Aorta (tissue), 5 donors: Measurements from ENCODE around the gene MTX3. TPM values are rescaled to one million over a fixed set of nuclear protein-coding genes. Genes with fewer than 3 reads are reported as not detected.

Experiments
- ATAC-seq: fragments of 200-7000 bp; cut with Tn5 transposase; one replicate; pipeline ENCODE4 v1.9.1; 2022; ENCODE audit warnings: moderate library complexity; ENCODE audit not compliant: low FRiP score
- DNase-seq, 2 donors: peaks; one replicate each; pipeline ENCODE4 v3.0.0-alpha.2; 2020
- H3K27ac ChIP-seq, 2 donors: one replicate each; pipeline ENCODE4 v1.5.1; 2013; ENCODE audit warnings: low read length in 2 of 2, mild to moderate bottlenecking in 2 of 2, moderate library complexity in 2 of 2, control low read depth in 1 of 2, inconsistent platforms in 1 of 2, low read depth in 1 of 2
- H3K27me3 ChIP-seq, 2 donors: one replicate each; pipeline ENCODE4 v1.6.1; 2013; ENCODE audit warnings: control low read depth in 1 of 2, low read length in 1 of 2, mild to moderate bottlenecking in 1 of 2, moderate library complexity in 1 of 2; ENCODE audit not compliant: insufficient read depth in 2 of 2, control insufficient read depth in 1 of 2
- H3K36me3 ChIP-seq, 2 donors: one replicate each; pipeline ENCODE4 v1.6.1; 2013; ENCODE audit warnings: control low read depth in 1 of 2, low read length in 1 of 2, mild to moderate bottlenecking in 1 of 2; ENCODE audit not compliant: insufficient read depth in 2 of 2, control insufficient read depth in 1 of 2
- H3K4me1 ChIP-seq, 2 donors: one replicate each; pipeline ENCODE4 v1.6.1; 2013; ENCODE audit warnings: low read length in 2 of 2, control low read depth in 1 of 2, mild to moderate bottlenecking in 1 of 2, moderate library complexity in 1 of 2; ENCODE audit not compliant: insufficient read depth in 2 of 2, control insufficient read depth in 1 of 2
- H3K4me3 ChIP-seq, 2 donors: one replicate each; pipeline ENCODE4 v1.5.1; 2013; ENCODE audit warnings: low read length in 2 of 2, control low read depth in 1 of 2, mild to moderate bottlenecking in 1 of 2
- H3K9me3 ChIP-seq: one replicate; pipeline ENCODE4 v1.6.1; 2013; ENCODE audit warnings: mild to moderate bottlenecking, low read length; ENCODE audit not compliant: control insufficient read depth
- whole genome bisulfite sequencing, 2 donors: extraction: QIAGEN DNeasy Blood & Tissue Kit; methylation state at CpG; one replicate each; pipeline ENCODE4 v1.1.7; 2013; 5-methylcytosine and 5-hydroxymethylcytosine counted together
- intact Hi-C, 2 donors: fragments of 100-400 bp; cut with DNase I; formaldehyde crosslinking; loops; one replicate each; pipeline versions ENCODE4 v1.14.2 to v1.15.0; 2022
- polyA plus RNA-seq, 2 donors: library from polyadenylated mRNA; stranded (reverse); fragments of 200-250 nt; gene quantifications; one replicate each; pipeline ENCODE4 v1.2.3, GENCODE V29; 2013
- total RNA-seq, 2 donors: library from RNA; stranded (reverse); fragmentation: NEBNext Ultra II Directional; extraction: Animal tissue kit (Norgen Biotek cat#: 25700); gene quantifications; one replicate each; pipeline ENCODE4 v1.2.1, GENCODE V29; 2021
- donor health status: healthy with polysubstance abuse.
- donor health status: Bipolar disorder and iron deficiency.
- donor health status: DM: no; HTN: no; CAD: no.
- donor health status: DM: no; HTN: no; CAD: no.
- donor health status: DM: yes; HTN: yes; CAD: no.

The MTX3 gene
- total and polyA plus RNA-seq, 4 donors = 6.5 to 16.6 (median 10.5) TPM

DNA sequence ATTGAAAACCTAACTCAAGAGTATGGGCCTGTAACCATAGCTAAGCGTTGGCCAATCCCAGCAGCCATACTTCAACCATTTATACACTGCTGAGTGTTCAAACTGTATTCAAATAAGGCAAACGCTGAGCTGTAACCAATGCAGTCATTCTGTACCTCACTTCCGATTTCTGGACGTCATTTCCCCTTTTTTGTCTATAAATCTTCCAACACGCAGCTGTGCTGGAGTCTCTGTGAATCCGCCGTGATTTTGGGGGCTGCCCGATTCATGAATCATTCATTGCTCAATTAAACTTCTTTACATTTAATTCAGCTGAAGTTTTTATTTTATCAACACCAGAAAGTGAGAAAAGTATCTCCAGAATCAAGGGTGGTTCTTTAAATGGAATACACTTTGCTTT lies 31.7 kb downstream of the MTX3 start:
- 77 to 81% methylated on average over 8 of the region's 8 CpGs for WGBS, 2 donors
- Histone ChIP-seq H3K9me3 (no peaks in the 10 kb centered on the region), H3K36me3 (no peaks in the 10 kb centered on the region), H3K27ac (no peak overlapping the region), H3K27me3 (no peaks in the 10 kb centered on the region), H3K4me1 (no peaks in the 10 kb centered on the region), H3K4me3 (no peak overlapping the region)
- DNase-seq (no peak), ATAC-seq (no peak)
- intact Hi-C loops = no loop called here

DNA sequence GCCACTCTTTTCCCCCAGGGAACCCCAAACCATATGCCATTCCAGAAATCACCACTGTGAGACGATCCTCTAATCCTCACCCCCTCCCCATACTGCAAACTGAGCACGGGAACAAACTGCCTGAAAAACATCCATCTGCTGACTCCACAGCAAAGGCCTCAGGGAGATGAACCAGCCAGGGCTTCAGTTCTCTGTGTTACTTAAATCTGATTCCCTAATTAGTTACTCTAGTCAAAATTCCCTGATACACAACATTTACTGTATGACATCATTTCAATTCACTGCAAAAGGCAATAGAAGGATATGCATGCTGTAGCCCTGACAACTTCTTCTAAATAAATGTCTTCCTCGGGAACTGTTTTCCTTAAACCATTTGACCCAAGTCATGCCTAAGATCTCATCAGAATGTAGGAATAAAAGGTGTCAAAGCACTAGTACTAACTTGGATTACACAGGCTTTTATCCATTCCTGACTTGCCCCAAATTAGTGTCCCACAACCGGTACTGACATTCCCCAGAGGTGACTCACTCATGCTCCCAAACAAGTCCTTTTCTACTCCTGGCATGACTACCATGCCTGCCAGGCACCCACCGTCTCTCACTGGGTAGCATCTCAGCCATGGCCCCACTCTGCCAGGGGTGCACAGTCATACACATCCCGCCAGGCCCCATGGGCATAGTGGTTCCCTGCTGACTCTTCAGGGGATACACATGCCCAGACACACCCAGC lies 35.0 kb downstream of the MTX3 start:
- Histone ChIP-seq H3K4me3 (no peak overlapping the region), H3K27ac (no peak overlapping the region), H3K36me3 (no peaks in the 10 kb centered on the region), H3K9me3 (no peaks in the 10 kb centered on the region), H3K27me3 (no peaks in the 10 kb centered on the region), H3K4me1 (no peaks in the 10 kb centered on the region)
- 35 to 38% methylated on average over 6 of the region's 6 CpGs for WGBS, 2 donors
- ATAC-seq (peak; percentile 53), DNase-seq (no peak)
- intact Hi-C loops = no loop called here

DNA sequence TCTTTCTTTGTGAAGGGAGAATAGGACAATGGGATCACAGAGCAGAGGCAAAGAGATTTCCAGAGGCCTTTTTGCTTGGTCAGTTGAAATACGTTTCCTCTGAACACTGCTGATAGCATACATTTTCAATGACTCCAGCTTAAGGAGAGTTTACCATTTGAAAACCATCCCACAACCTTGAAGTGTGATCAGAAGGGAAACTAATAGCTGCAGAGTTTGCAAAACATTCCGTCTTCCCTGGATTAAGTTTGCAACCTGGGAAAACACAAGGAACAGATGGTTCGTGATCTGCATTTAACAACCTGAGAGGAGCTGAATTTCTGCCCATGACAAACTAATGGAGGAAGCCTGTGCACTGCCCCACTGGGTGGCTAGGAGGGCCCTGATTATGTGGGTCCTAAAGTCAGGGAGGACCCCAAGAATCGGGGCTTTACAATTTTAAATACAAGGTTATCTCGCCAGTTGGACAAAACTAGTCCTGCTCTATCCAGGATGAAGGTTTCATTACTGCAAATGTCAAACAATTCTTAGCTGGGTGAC lies 35.6 kb downstream of the MTX3 start:
- ATAC-seq (no peak), DNase-seq (no peak)
- intact Hi-C loops = no loop called here
- WGBS, 2 donors = 66 to 75% methylated on average over 5 of the region's 5 CpGs
- no peaks in the 10 kb centered on the region for H3K36me3 ChIP-seq
- no peaks in the 10 kb centered on the region for H3K4me1 ChIP-seq
- H3K9me3 ChIP-seq = no peaks in the 10 kb centered on the region
- H3K4me3 ChIP-seq = no peak overlapping the region
- no peak overlapping the region for H3K27ac ChIP-seq
- H3K27me3 ChIP-seq = no peaks in the 10 kb centered on the region

GRCh38 chr5:79954620-79955019 lies 36.4 kb downstream of the MTX3 start:
- H3K27ac ChIP-seq = no peak overlapping the region
- no peaks in the 10 kb centered on the region for H3K4me1 ChIP-seq
- H3K36me3 ChIP-seq = no peaks in the 10 kb centered on the region
- no peak for DNase-seq
- WGBS, 2 donors = 84 to 87% methylated on average over 3 of the region's 3 CpGs
- no peaks in the 10 kb centered on the region for H3K9me3 ChIP-seq
- ATAC-seq = no peak
- no peak overlapping the region for H3K4me3 ChIP-seq
- intact Hi-C loops = no loop called here
- H3K27me3 ChIP-seq = no peaks in the 10 kb centered on the region

GRCh38 chr5:79947567-79947966 lies 43.5 kb downstream of the MTX3 start:
- no peaks in the 10 kb centered on the region for H3K9me3 ChIP-seq
- no peaks in the 10 kb centered on the region for H3K36me3 ChIP-seq
- no peak for DNase-seq
- H3K4me3 ChIP-seq = no peak overlapping the region
- WGBS, 2 donors = 41 to 45% methylated on average over 3 of the region's 3 CpGs
- ATAC-seq = no peak
- no peaks in the 10 kb centered on the region for H3K27me3 ChIP-seq
- H3K4me1 ChIP-seq = no peaks in the 10 kb centered on the region
- H3K27ac ChIP-seq = no peak overlapping the region
- intact Hi-C loops = no loop called here

DNA sequence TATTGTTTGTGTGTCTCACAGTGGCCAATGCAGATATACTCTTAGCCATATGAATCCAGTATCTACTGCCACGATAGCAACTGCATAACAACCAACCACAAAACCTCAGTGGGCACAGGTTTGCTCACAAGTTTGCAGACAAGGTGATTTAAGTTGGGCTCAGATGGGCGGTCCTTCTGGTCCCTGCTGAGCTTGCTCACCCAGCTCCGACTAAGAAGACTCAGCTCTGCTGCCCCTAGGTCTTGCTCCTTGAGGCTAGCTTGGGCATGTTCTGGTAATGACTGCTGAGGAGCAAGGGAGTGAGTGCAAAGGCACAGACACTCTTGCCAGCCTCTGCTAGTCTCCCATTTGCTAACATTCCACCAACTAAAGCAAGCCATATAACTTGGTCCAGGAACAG lies 52.6 kb downstream of the MTX3 start:
- DNase-seq (no peak), ATAC-seq (no peak)
- H3K27me3 ChIP-seq = no peaks in the 10 kb centered on the region
- intact Hi-C loops = no loop called here
- no peak overlapping the region for H3K4me3 ChIP-seq
- H3K9me3 ChIP-seq = no peaks in the 10 kb centered on the region
- WGBS, 2 donors = 70 to 73% methylated on average over 3 of the region's 3 CpGs
- H3K27ac ChIP-seq = no peak overlapping the region
- H3K4me1 ChIP-seq = no peaks in the 10 kb centered on the region
- no peaks in the 10 kb centered on the region for H3K36me3 ChIP-seq

DNA sequence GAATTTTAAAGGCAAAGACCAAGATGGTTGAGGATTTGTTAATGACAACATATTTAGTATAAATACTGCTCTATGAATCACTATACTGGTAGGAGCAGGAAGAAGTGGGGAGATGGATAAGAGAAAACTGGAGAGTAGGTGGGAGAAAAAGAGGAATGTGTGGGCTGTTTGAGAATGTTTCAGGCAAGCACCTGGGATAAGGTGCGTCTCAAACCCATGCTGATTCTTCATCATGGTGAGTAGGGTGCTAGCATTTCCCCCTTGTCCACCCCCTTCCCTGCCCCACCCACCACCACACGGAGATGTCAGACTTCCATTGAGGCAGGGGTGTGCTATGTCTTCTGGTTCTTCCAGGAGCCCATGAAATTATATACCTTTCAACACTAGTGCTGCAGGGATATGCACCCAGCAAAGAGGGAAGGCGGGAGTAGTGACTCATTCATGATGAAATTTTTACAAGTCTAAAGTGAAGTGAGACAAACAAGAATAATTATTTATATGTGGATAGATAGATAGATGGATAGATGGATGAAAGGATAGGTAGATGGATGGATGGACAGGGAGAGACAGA lies 54.3 kb downstream of the MTX3 start:
- DNase-seq (no peak), ATAC-seq (no peak)
- H3K27me3 ChIP-seq = no peaks in the 10 kb centered on the region
- intact Hi-C loops = no loop called here
- no peak overlapping the region for H3K27ac ChIP-seq
- no peaks in the 10 kb centered on the region for H3K36me3 ChIP-seq
- H3K4me1 ChIP-seq = no peaks in the 10 kb centered on the region
- no peaks in the 10 kb centered on the region for H3K9me3 ChIP-seq
- H3K4me3 ChIP-seq = no peak overlapping the region
- WGBS, 2 donors = 75 to 80% methylated on average over 3 of the region's 3 CpGs

DNA sequence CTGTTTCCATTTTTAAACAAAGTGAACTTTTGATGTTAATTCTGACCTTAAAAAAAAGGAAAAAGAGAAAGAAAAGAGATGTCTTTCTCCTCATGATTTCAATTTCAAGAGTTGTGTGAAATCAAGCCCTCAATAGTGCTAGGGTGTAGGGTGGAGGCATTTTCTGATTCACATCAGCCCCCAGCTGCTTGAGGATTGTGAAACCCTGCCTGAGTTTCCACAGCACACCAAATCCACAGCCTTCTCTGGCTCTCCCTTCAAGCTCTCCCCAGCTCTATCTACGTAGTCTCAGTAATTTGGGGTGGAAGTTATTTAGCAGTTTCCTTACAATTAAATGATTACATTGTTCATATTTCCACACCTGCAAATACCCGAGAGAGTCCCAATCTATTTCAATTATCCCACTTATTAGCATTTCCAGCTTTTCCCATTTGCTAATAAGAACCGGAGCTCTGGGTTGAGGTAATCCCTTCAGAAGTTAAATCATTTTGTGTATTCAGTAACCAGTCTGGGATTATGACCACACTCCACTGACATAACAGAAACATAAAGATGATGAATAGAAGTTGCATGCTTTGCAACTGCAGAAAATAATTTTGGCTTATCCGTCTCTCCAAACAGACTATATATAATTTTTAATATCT lies 54.9 kb downstream of the MTX3 start:
- WGBS, 2 donors = 34 to 38% methylated on average over 4 of the region's 4 CpGs
- no peak overlapping the region for H3K4me3 ChIP-seq
- H3K27ac ChIP-seq = no peak overlapping the region
- intact Hi-C loops = no loop called here
- H3K27me3 ChIP-seq = no peaks in the 10 kb centered on the region
- no peaks in the 10 kb centered on the region for H3K9me3 ChIP-seq
- DNase-seq = no peak
- ATAC-seq = no peak
- H3K36me3 ChIP-seq = no peaks in the 10 kb centered on the region
- H3K4me1 ChIP-seq = no peaks in the 10 kb centered on the region

GRCh38 chr5:79934681-79935080 lies 56.4 kb downstream of the MTX3 start:
- no peak overlapping the region for H3K27ac ChIP-seq
- no peaks in the 10 kb centered on the region for H3K9me3 ChIP-seq
- DNase-seq (no peak), ATAC-seq (no peak)
- H3K4me3 ChIP-seq = no peak overlapping the region
- no peaks in the 10 kb centered on the region for H3K27me3 ChIP-seq
- H3K4me1 ChIP-seq = no peaks in the 10 kb centered on the region
- no peaks in the 10 kb centered on the region for H3K36me3 ChIP-seq
- intact Hi-C loops = no loop called here
- WGBS, 2 donors = 93 to 97% methylated on average over 3 of the region's 3 CpGs
